Dermis lymphatic vessel endothelial cell (primary cell): ENCODE data around the gene PDCD1. TPM values are rescaled to one million over a fixed set of nuclear protein-coding genes. Genes with fewer than 3 reads are reported as not detected.

Experiments used
- total RNA-seq: library from RNA; depleted of rRNA; stranded (reverse); fragments of >200 nt; gene quantifications from 2 replicates; pipeline ENCODE4 v1.2.1, GENCODE V29; 2014

Gene PDCD1
- total RNA-seq, result under 0.01 TPM in 1 of 2 replicates, not detected in the other

GRCh38 chr2:241858206-241859016, at the start of gene PDCD1:
Gene PDCD1 (minus strand): TSS chr2:241858894. CDS start chr2:241858838, 56 bp downstream.

GRCh38 chr2:241869087-241869961, 10.6 kb upstream of the PDCD1 start, which contains the start of gene RTP5:
Gene RTP5 (plus strand): TSS chr2:241869729. CDS start chr2:241869757, 28 bp downstream.

GRCh38 chr2:241808721-241809382, 49.8 kb downstream of the PDCD1 start, which contains the start of gene NEU4:
Gene NEU4 (plus strand): TSS chr2:241809193. CDS start chr2:241814485, 5,292 bp downstream.

Other genes with a start within 250 kb of the PDCD1 start
- 33.7 and 34.5 TPM in 2 replicates for gene THAP4, start 221.7 kb downstream of the PDCD1 start, total RNA-seq
- gene ATG4B, start 221.2 kb downstream of the PDCD1 start, total RNA-seq, result 55.7 and 68.6 TPM in 2 replicates
- 17.9 and 19.9 TPM in 2 replicates for gene DTYMK, start 172.1 kb downstream of the PDCD1 start, total RNA-seq
- 18.4 and 19.2 TPM in 2 replicates for gene ING5, start 156.9 kb downstream of the PDCD1 start, total RNA-seq
- 10.3 and 10.8 TPM in 2 replicates for gene D2HGDH, start 124.3 kb downstream of the PDCD1 start, total RNA-seq
- not detected in 2 replicates for gene GAL3ST2, start 82.1 kb downstream of the PDCD1 start, total RNA-seq
- under 0.01 TPM in 1 of 2 replicates, not detected in the other for gene NEU4, start 49.7 kb downstream of the PDCD1 start, total RNA-seq
- not detected in 2 replicates for gene RTP5, start 10.8 kb upstream of the PDCD1 start, total RNA-seq